ENCODE data around the gene NHP2. TPM values are rescaled to one million over a fixed set of nuclear protein-coding genes. Genes with fewer than 3 reads are reported as not detected.
A peak's percentile ranks its signal among the peaks of the same experiment; 100 is the strongest.
"Not testable (repeated sequence)": the region's sequence is repeated elsewhere in the genome, so short reads cannot be mapped to it uniquely, and the experiment has no call there.

Gene NHP2
- total and polyA plus RNA-seq, 10 of the 15 experiments (the other 5 are each of a cell fraction or from before 2014, with no cell fraction given): 39.2 to 513 (median 198) TPM

DNA sequence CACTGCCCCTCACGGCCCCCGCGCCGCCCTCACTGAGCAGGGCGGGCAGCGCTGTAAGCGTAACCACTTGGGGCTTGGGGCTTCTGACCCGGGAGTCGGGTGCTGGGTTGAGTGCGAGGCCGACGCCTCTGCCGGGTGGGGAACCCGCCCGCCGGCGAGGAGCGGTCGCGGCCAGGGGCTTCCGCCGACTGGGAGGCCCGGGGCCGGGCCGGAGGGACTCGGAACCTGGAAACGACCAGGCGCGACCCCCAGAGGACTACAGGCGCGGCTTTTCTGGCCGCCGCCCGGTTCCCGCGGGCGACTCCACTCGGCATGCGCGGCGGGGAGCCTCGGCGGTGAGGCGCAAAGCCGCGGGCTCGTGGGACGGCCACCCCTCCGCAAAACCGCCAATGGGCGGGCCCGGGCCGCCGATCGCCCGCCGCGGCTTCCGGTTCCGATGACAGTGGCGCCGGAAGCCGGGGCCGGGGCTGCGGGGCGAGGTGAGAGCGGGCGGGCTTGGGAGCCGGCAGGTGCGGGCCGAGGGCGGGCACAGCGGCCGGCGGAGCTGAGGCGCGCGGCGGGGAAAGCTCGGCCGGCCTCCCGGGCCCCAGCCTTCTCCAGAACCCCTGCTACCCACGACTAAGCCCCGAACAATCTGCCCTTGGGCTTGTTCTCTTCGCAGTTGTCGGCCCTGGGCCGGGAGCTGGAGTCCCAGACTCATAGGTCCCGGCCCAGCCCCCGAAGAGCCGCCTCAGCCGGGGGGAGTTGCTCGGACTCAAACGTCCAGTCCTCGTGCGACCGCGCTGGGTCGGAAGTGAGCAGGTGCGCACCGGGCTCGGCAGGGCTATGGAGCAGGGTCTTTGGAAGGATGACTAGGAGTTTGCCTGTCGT is 22.9 kb downstream of the NHP2 start, which contains the start of gene RMND5B (continued):
- 0 out of 2 replicates have a peak, but pooled peaks have one; percentile 22 for TF ChIP-seq HCFC1 (IDR thresholded peaks at IDR 0.05; ENCODE audit: low read length)
- TF ChIP-seq NRF1 (conservative IDR thresholded peaks at IDR 0.05; ENCODE audit: low read depth, low read length): no peak
- no peak for TF ChIP-seq SMC3 (IDR thresholded peaks at IDR 0.05; ENCODE audit: borderline replicate concordance, low read length)
- no peak for TF ChIP-seq ZZZ3 (IDR thresholded peaks at IDR 0.05; ENCODE audit: control insufficient read depth, insufficient read length, low read depth)
- TF ChIP-seq, protein P1, sequence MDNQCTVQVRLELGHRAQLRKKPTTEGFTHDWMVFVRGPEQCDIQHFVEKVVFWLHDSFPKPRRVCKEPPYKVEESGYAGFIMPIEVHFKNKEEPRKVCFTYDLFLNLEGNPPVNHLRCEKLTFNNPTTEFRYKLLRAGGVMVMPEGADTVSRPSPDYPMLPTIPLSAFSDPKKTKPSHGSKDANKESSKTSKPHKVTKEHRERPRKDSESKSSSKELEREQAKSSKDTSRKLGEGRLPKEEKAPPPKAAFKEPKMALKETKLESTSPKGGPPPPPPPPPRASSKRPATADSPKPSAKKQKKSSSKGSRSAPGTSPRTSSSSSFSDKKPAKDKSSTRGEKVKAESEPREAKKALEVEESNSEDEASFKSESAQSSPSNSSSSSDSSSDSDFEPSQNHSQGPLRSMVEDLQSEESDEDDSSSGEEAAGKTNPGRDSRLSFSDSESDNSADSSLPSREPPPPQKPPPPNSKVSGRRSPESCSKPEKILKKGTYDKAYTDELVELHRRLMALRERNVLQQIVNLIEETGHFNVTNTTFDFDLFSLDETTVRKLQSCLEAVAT (IDR thresholded peaks at IDR 0.05): no peak
- TF ChIP-seq JUND (IDR thresholded peaks at IDR 0.05; ENCODE audit: low read depth, low read length): peak; percentile 98
- no peak for TF ChIP-seq NBN (IDR thresholded peaks at IDR 0.05)
- TF ChIP-seq ETV6 (conservative IDR thresholded peaks at IDR 0.05 in 1 of 2, IDR thresholded peaks at IDR 0.05 in 1 of 2; ENCODE audit: borderline replicate concordance in 1 of 2, low read depth in 1 of 2): no peak

DNA sequence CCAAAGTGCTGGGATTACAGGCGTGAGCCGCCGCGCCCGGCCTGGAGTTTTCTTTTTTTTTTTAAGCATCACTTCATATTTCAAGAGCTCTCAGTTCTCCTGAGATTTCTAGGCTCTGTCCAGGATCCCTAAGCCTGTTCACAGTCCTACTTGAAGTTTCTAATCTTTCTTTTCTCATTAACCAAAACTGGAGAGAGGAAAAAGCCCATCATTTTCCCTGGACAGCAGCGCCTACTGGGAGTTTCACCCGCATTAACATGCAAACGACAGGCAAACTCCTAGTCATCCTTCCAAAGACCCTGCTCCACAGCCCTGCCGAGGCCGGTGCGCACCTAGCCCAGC is 23.5 kb downstream of the NHP2 start:
- FAIRE-seq: peak; percentile 7
- H3K36me3 ChIP-seq (ENCODE audit: control insufficient read depth in 2 of 2, insufficient read depth in 2 of 2, low read length in 1 of 2); DNase-seq (ENCODE audit: low read depth, low spot score); H3K9me3 ChIP-seq (replicated peaks; ENCODE audit: control insufficient read depth, insufficient read depth, low read length); H3K4me1 ChIP-seq (ENCODE audit: control insufficient read depth, insufficient read depth, low read length); intact Hi-C loops (cut with micrococcal nuclease; ENCODE audit: unreplicated experiment); SMC1A ChIA-PET (ENCODE audit: uncharacterized antibody, unreplicated experiment); in situ Hi-C loops (cut with MboI); RAD21 ChIA-PET (ENCODE audit: unreplicated experiment); H3K27me3 ChIP-seq (replicated peaks in 1 of 2; ENCODE audit: control insufficient read depth in 2 of 2, insufficient read depth in 2 of 2, low read length in 1 of 2); ATAC-seq; H4K20me1 ChIP-seq (ENCODE audit: control insufficient read depth, insufficient read depth): not testable (repeated sequence)
- BruUV-seq (replicated peaks): TSS peak; percentile 90
- Histone ChIP-seq H3K79me2 (ENCODE audit: control insufficient read depth, insufficient read depth, low read length) (peaks cover 19% of the 10 kb centered on the region), H3K9ac (ENCODE audit: control insufficient read depth, insufficient read depth, low read length) (peak overlapping the region; percentile 96), H3K4me2 (ENCODE audit: control insufficient read depth, insufficient read depth) (peak overlapping the region; percentile 86), H2AFZ (ENCODE audit: control insufficient read depth, low read depth, low read length) (peak overlapping the region; percentile 84), H3K27ac (ENCODE audit: control insufficient read depth, insufficient read depth) (peak overlapping the region; percentile 94), H3K4me3 (peak overlapping the region; percentile 98)
- ChIA-PET POLR2A (interaction anchor here (0.6 to 1.8 kb wide), 6 partner anchors 9 to 23 kb away, joined by 3 to 5 read pairs (median 3); partner anchors contain the start of gene NHP2), CTCF (interaction anchor here (1.0 to 1.7 kb wide), 3 partner anchors 9 to 16 kb away, joined by 3 to 8 read pairs (median 7); no protein-coding TSS in a partner anchor)
- 6% methylated on average over 11 of the region's 11 CpGs for WGBS (ENCODE audit: insufficient coverage, insufficient replicate concordance, low lambda C conversion rate, missing lambda C conversion rate)
